GM23248 (cell line): ENCODE measurements around the gene RAMP3. TPM values are rescaled to one million over a fixed set of nuclear protein-coding genes. Genes with fewer than 3 reads are reported as not detected.

ENCODE experiments used
- DNase-seq: peaks from one replicate; pipeline ENCODE4 v3.0.0-alpha.2; 2015
- H2AFZ ChIP-seq: fragments of 200-600 bp; sonication (generic); 2 replicates; pipeline ENCODE4 v1.6.1; 2016; ENCODE audit warnings: antibody characterized with exemption
- H3F3A ChIP-seq: fragments of 200-600 bp; sonication (generic); 2 replicates; pipeline ENCODE4 v1.6.1; 2016; ENCODE audit warnings: mild to moderate bottlenecking, antibody characterized with exemption, mixed run types; ENCODE audit not compliant: insufficient read depth
- H3K27ac ChIP-seq: fragments of 200-600 bp; sonication (generic); 2 replicates; pipeline ENCODE4 v1.5.1; 2016; ENCODE audit warnings: mild to moderate bottlenecking
- H3K27me3 ChIP-seq: fragments of 200-600 bp; sonication (generic); replicated peaks from 2 replicates; pipeline ENCODE4 v1.6.1; 2016; ENCODE audit warnings: mild to moderate bottlenecking; ENCODE audit not compliant: insufficient read depth
- H3K36me3 ChIP-seq: fragments of 200-600 bp; sonication (generic); 2 replicates; pipeline ENCODE4 v1.6.1; 2016; ENCODE audit warnings: low read depth, mild to moderate bottlenecking
- H3K4me1 ChIP-seq: fragments of 200-600 bp; sonication (generic); 2 replicates; pipeline ENCODE4 v1.6.1; 2016; ENCODE audit warnings: mild to moderate bottlenecking; ENCODE audit not compliant: insufficient read depth
- H3K4me2 ChIP-seq: fragments of 200-600 bp; sonication (generic); one replicate; pipeline ENCODE4 v1.6.1; 2016; ENCODE audit warnings: mild to moderate bottlenecking; ENCODE audit not compliant: unreplicated experiment
- H3K4me3 ChIP-seq: fragments of 200-600 bp; sonication (generic); 2 replicates; pipeline ENCODE4 v1.5.1; 2016; ENCODE audit warnings: mild to moderate bottlenecking
- H3K79me2 ChIP-seq: fragments of 200-600 bp; sonication (generic); 2 replicates; pipeline ENCODE4 v1.6.1; 2016; ENCODE audit warnings: mild to moderate bottlenecking; ENCODE audit not compliant: insufficient read depth
- H3K9ac ChIP-seq: fragments of 200-600 bp; sonication (generic); 2 replicates; pipeline ENCODE4 v1.6.1; 2016; ENCODE audit warnings: mild to moderate bottlenecking
- H3K9me2 ChIP-seq: fragments of 200-600 bp; sonication (generic); 2 replicates; pipeline ENCODE4 v1.6.1; 2016; ENCODE audit warnings: mixed run types, mild to moderate bottlenecking, moderate library complexity; ENCODE audit not compliant: insufficient read depth
- H3K9me3 ChIP-seq: fragments of 200-600 bp; sonication (generic); one replicate; pipeline ENCODE4 v1.6.1; 2017; ENCODE audit warnings: low read depth
- H4K20me1 ChIP-seq: fragments of 200-600 bp; sonication (generic); 2 replicates; pipeline ENCODE4 v1.6.0; 2016; ENCODE audit not compliant: insufficient read depth
- EZH2 ChIP-seq: fragments of 200-600 bp; sonication (generic); IDR thresholded peaks from 2 replicates; pipeline ENCODE4 v1.6.1; 2018; ENCODE audit warnings: antibody characterized with exemption, mild to moderate bottlenecking; ENCODE audit not compliant: insufficient read depth, poor library complexity, severe bottlenecking
- EZH2phosphoT487 ChIP-seq: fragments of 200-600 bp; sonication (generic); IDR thresholded peaks from 2 replicates; pipeline ENCODE4 v1.6.1; 2018; ENCODE audit warnings: antibody characterized with exemption, moderate library complexity, mild to moderate bottlenecking, low read depth; ENCODE audit not compliant: insufficient read depth
- WGBS, 2 experiments: methylation state at CpG; one replicate each; pipeline ENCODE4 v1.1.6; 2015 to 2017; ENCODE audit warnings: low lambda C conversion rate in 2 of 2, low coverage in 1 of 2; ENCODE audit errors: missing lambda C conversion rate in 2 of 2; 5-methylcytosine and 5-hydroxymethylcytosine counted together
- in situ Hi-C: fragments of 300-500 bp; cut with MboI; formaldehyde crosslinking; loops from 2 replicates; pipeline ENCODE4 v1.15.0; 2020
- polyA plus RNA-seq: library from polyadenylated mRNA; unstranded; fragments of >200 nt; fragmentation: Nextera tagmentation; extraction: Ambion mirVana; gene quantifications from 2 replicates; pipeline ENCODE4 v1.2.1, GENCODE V29; 2016
- total RNA-seq: library from RNA; depleted of rRNA; stranded (reverse); fragments of >200 nt; shearing (Covaris generic); gene quantifications from 2 replicates; pipeline ENCODE4 v1.2.3, GENCODE V29; 2014

Gene RAMP3
- total and polyA plus RNA-seq, 2 experiments from 2014 or later: not detected

DNA sequence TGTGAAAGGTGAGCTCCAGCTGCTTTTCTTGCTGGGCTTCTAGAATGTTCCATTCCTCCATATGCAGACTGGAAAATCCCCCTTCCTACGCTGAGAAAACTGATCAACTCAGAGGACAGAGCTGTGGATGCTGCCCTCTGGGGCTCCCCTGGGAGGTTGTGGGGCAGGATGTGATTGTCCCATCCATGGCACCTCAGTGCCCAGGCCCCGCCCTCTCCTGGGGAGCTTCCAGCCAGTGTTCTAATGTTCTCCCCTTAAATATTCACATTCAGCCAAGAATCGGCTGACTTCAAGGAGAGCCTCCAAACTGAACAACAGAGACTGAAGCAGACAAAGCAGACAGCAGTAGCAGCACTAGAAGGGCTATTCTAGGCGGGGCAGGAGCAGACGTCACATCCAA lies 55.0 kb downstream of the RAMP3 start:
- TF ChIP-seq EZH2phosphoT487: no peak
- TF ChIP-seq EZH2: no peak
- H3F3A ChIP-seq: no peaks in the 10 kb centered on the region
- DNase-seq: no peak
- no peaks in the 10 kb centered on the region for H4K20me1 ChIP-seq
- no peak overlapping the region for H3K4me2 ChIP-seq
- H3K36me3 ChIP-seq: no peaks in the 10 kb centered on the region
- no peak overlapping the region for H3K9ac ChIP-seq
- no peaks in the 10 kb centered on the region for H3K4me1 ChIP-seq
- no peak overlapping the region for H3K4me3 ChIP-seq
- H2AFZ ChIP-seq: no peak overlapping the region
- peaks cover 37% of the 10 kb centered on the region for H3K27me3 ChIP-seq
- no peak overlapping the region for H3K27ac ChIP-seq
- H3K9me2 ChIP-seq: no peaks in the 10 kb centered on the region
- in situ Hi-C loops: no loop called here
- no peaks in the 10 kb centered on the region for H3K9me3 ChIP-seq
- WGBS, 2 experiments: 33 to 41% methylated on average over 5 of the region's 5 CpGs
- H3K79me2 ChIP-seq: no peaks in the 10 kb centered on the region

DNA sequence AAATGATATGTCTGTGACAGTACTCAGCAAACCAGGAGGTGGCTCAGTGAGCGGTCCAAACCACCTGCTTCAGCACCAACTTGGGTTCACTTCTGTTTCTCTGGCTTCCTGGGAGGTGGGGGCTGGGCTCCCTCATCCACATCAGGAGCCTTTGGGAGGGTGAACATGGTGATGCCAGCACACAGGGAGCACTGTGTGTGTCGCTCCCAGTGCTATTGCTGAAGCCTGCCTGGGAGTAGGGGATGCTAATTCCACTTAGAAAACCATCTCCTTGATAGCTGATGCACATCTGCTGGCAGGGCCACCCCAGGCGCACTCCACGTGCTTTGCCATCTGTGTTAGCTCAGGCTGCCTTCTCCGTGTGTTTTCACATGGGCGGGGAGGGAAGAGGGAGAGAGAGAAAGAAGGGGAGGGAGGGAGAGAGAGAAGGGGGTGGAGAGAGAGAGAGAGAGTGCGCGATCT lies 58.0 kb downstream of the RAMP3 start:
- H4K20me1 ChIP-seq: no peaks in the 10 kb centered on the region
- in situ Hi-C loops: no loop called here
- no peak overlapping the region for H3K27ac ChIP-seq
- H3K4me3 ChIP-seq: no peak overlapping the region
- WGBS, 2 experiments: 6 to 14% methylated on average over 6 to 8 of the region's 8 CpGs
- H3K4me1 ChIP-seq: no peaks in the 10 kb centered on the region
- DNase-seq: no peak
- H3K9me2 ChIP-seq: no peaks in the 10 kb centered on the region
- no peaks in the 10 kb centered on the region for H3K36me3 ChIP-seq
- H3F3A ChIP-seq: no peaks in the 10 kb centered on the region
- H3K9me3 ChIP-seq: no peaks in the 10 kb centered on the region
- H3K4me2 ChIP-seq: no peak overlapping the region
- no peak overlapping the region for H2AFZ ChIP-seq
- peaks cover 32% of the 10 kb centered on the region for H3K27me3 ChIP-seq
- no peak for TF ChIP-seq EZH2phosphoT487
- no peak for TF ChIP-seq EZH2
- no peak overlapping the region for H3K9ac ChIP-seq
- H3K79me2 ChIP-seq: no peaks in the 10 kb centered on the region

DNA sequence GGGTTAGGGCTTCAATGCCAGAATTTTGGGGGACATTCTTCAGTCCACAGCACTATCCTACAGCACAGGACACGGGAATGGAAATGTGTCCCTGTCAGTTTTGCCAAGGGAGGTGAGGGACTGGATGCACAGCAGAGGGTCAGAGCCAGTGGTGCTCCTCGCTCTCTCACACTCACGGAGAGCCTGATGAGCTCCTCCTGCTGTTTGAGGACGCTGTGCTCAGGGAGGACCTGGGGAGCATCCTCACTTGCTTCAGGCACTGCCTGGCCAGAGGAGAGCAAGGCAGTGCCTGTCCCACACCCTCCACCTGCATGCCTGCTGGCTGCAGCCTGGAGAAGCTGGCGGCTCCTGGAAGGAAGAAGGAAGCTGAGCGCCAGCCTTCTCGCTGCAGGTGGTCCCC lies 58.6 kb downstream of the RAMP3 start:
- Histone ChIP-seq H2AFZ (no peak overlapping the region), H4K20me1 (no peaks in the 10 kb centered on the region), H3K36me3 (no peaks in the 10 kb centered on the region), H3K9me3 (no peaks in the 10 kb centered on the region), H3K27me3 (peaks cover 37% of the 10 kb centered on the region), H3K4me3 (no peak overlapping the region), H3K4me1 (no peaks in the 10 kb centered on the region), H3F3A (no peaks in the 10 kb centered on the region), H3K9ac (no peak overlapping the region), H3K27ac (no peak overlapping the region), H3K9me2 (no peaks in the 10 kb centered on the region), H3K79me2 (no peaks in the 10 kb centered on the region), H3K4me2 (no peak overlapping the region)
- 37 to 50% methylated on average over 7 of the region's 7 CpGs for WGBS, 2 experiments
- DNase-seq: no peak
- TF ChIP-seq EZH2phosphoT487: no peak
- TF ChIP-seq EZH2: no peak
- in situ Hi-C loops: no loop called here

DNA sequence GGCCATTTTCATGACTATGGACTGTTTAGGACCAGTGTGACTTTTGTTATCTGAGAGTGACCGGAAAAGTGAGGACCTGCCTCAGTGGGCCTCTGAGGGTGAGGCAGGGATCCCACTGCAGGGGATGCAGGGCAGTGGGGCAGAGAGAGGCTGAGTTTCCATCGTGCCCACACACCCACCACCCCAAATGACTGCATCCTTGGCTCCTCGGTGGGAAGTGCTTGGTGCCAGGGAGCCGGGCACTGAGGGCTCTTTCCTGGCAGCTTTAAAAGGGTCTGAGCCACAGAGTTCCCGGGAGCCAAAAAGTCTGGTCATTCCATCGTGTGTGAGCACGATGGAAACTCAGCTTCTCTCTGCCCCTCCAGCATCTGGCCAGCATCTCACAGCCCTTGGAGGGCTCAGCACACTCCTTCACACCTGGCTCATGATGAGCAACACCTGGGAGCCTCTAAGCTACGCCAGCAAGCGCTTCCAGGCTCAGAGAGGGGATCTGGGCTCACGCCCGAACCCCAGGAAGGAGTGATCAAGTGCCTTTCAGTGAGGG lies 59.1 kb downstream of the RAMP3 start:
- Histone ChIP-seq H3K4me1 (no peaks in the 10 kb centered on the region), H3K27me3 (peaks cover 37% of the 10 kb centered on the region), H3K4me2 (no peak overlapping the region), H3K9me3 (no peaks in the 10 kb centered on the region), H3K36me3 (no peaks in the 10 kb centered on the region), H3K4me3 (no peak overlapping the region), H3K79me2 (no peaks in the 10 kb centered on the region), H2AFZ (no peak overlapping the region), H4K20me1 (no peaks in the 10 kb centered on the region), H3K9me2 (no peaks in the 10 kb centered on the region), H3K27ac (no peak overlapping the region), H3K9ac (no peak overlapping the region), H3F3A (no peaks in the 10 kb centered on the region)
- TF ChIP-seq EZH2phosphoT487: no peak
- no peak for TF ChIP-seq EZH2
- 28 to 39% methylated on average over 11 of the region's 11 CpGs for whole genome bisulfite sequencing, 2 experiments
- no peak for DNase-seq
- in situ Hi-C loops: no loop called here

DNA sequence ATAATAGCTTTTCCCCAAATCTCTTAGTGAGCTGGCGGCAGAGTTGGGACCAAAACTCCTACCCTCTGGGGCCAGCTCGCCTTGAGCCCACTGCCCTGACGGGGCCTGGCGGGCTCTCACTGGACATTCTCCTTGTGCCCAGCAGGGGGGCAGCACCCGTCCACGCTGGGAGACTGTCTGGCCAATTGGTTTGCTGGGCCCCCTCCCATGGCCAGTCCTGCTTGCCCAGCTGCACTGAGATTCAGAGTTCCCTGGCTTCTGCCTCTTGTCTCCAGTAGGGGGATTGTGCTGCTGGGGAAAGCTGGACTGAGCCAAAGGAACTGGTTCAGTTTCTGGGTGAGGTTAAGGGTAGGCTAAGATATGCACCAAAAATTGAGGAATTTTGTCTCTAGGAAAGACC lies 59.8 kb downstream of the RAMP3 start:
- Histone ChIP-seq H3K36me3 (no peaks in the 10 kb centered on the region), H3K4me3 (no peak overlapping the region), H3K4me2 (no peak overlapping the region), H3F3A (no peaks in the 10 kb centered on the region), H4K20me1 (no peaks in the 10 kb centered on the region), H3K9ac (no peak overlapping the region), H3K4me1 (no peaks in the 10 kb centered on the region), H2AFZ (no peak overlapping the region), H3K9me3 (no peaks in the 10 kb centered on the region), H3K9me2 (no peaks in the 10 kb centered on the region), H3K27me3 (peaks cover 37% of the 10 kb centered on the region), H3K27ac (no peak overlapping the region), H3K79me2 (no peaks in the 10 kb centered on the region)
- no peak for DNase-seq
- in situ Hi-C loops: no loop called here
- WGBS, 2 experiments: 45 to 48% methylated on average over 6 of the region's 6 CpGs
- no peak for TF ChIP-seq EZH2phosphoT487
- TF ChIP-seq EZH2: no peak
